Spleen (tissue), 11 donors: ENCODE measurements around the gene STX8. TPM values are rescaled to one million over a fixed set of nuclear protein-coding genes. Genes with fewer than 3 reads are reported as not detected.

ENCODE experiments used
- DNase-seq: peaks from one replicate; pipeline ENCODE4 v3.0.0-alpha.2; 2020
- H3K27ac ChIP-seq, 8 donors: fragments of 200-600 bp; sonication (generic) in 7 of 8; 1 replicate in 4 of 8; 2 replicates in 4 of 8; pipeline versions ENCODE4 v1.5.0 to v1.8.0; 2016 to 2021; ENCODE audit warnings: inconsistent platforms in 4 of 8, mild to moderate bottlenecking in 4 of 8, moderate library complexity in 1 of 8
- H3K27me3 ChIP-seq, 7 donors: fragments of 200-600 bp; sonication (generic) in 6 of 7; replicated peaks in 1 of 7; 1 replicate in 4 of 7; 2 replicates in 3 of 7; pipeline versions ENCODE4 v1.5.0 to v1.8.0; 2016 to 2021; ENCODE audit warnings: inconsistent platforms in 3 of 7, mild to moderate bottlenecking in 1 of 7
- H3K36me3 ChIP-seq, 6 donors: fragments of 200-600 bp; sonication (generic) in 5 of 6; 1 replicate in 4 of 6; 2 replicates in 2 of 6; pipeline versions ENCODE4 v1.5.0 to v1.8.0; 2016 to 2021; ENCODE audit warnings: inconsistent platforms in 2 of 6
- H3K4me1 ChIP-seq, 6 donors: fragments of 200-600 bp; sonication (generic) in 5 of 6; 1 replicate in 3 of 6; 2 replicates in 3 of 6; pipeline versions ENCODE4 v1.5.0 to v1.8.0; 2016 to 2021; ENCODE audit warnings: inconsistent platforms in 3 of 6
- H3K4me3 ChIP-seq, 8 donors: fragments of 200-600 bp; sonication (generic) in 7 of 8; 1 replicate in 4 of 8; 2 replicates in 4 of 8; pipeline versions ENCODE4 v1.5.0 to v1.8.0; 2016 to 2021; ENCODE audit warnings: inconsistent platforms in 4 of 8, mild to moderate bottlenecking in 4 of 8, moderate library complexity in 2 of 8
- H3K9me3 ChIP-seq, 8 donors: fragments of 200-600 bp; sonication (generic) in 7 of 8; 1 replicate in 4 of 8; 2 replicates in 4 of 8; pipeline versions ENCODE4 v1.5.0 to v1.8.0; 2016 to 2021; ENCODE audit warnings: inconsistent platforms in 4 of 8
- CTCF ChIP-seq, 11 experiments: fragments of 200-600 bp in 7 of 11; fragments of 450-650 bp in 4 of 11; sonication (generic) in 4 of 11; IDR thresholded peaks in 8 of 11; conservative IDR thresholded peaks in 3 of 11; 1 replicate in 7 of 11; 2 replicates in 4 of 11; pipeline versions ENCODE4 v1.4.0 to v1.8.0; 2016 to 2021; ENCODE audit warnings: antibody characterized with exemption in 11 of 11, inconsistent platforms in 4 of 11, mild to moderate bottlenecking in 1 of 11
- POLR2A ChIP-seq, 3 donors: fragments of 450-650 bp; IDR thresholded peaks; one replicate each; pipeline ENCODE4 v1.5.1; 2017; ENCODE audit warnings: antibody characterized with exemption in 3 of 3, mild to moderate bottlenecking in 1 of 3
- POLR2AphosphoS5 ChIP-seq, 3 donors: sonication (generic); formaldehyde crosslinking; IDR thresholded peaks; one replicate each; pipeline ENCODE4 v1.5.1; 2017; ENCODE audit warnings: antibody characterized with exemption in 3 of 3
- WGBS, 5 donors: extraction: QIAGEN DNeasy Blood & Tissue Kit in 3 of 5; methylation state at CpG; one replicate each; pipeline versions ENCODE4 v1.1.5 to v1.1.7; 2013 to 2018; 5-methylcytosine and 5-hydroxymethylcytosine counted together
- intact Hi-C: fragments of 100-400 bp; cut with DNase I; formaldehyde crosslinking; loops from one replicate; pipeline ENCODE4 v1.15.0; 2023; ENCODE audit warnings: low total_unique reads
- polyA plus RNA-seq, 3 donors: library from polyadenylated mRNA; stranded (reverse); fragments of 200-250 nt; gene quantifications; one replicate each; pipeline ENCODE4 v1.2.1, GENCODE V29; 2013
- total RNA-seq, 7 donors: library from RNA; depleted of rRNA in 3 of 7; stranded (reverse); fragments of >200 nt in 3 of 7; fragmentation: NEBNext Ultra II Directional in 4 of 7; extraction: Animal tissue kit (Norgen Biotek cat#: 25700) in 4 of 7; gene quantifications; one replicate each; pipeline versions ENCODE4 v1.1.0 to v1.2.1, GENCODE V29; 2016 to 2021
- donor health status: healthy with polysubstance abuse.
- donor health status: DM: no; HTN: no; CAD: no; lungs with moderate emphysema.
- donor health status: DM: no; HTN: no; CAD: no.
- donor health status: Bipolar disorder and iron deficiency.
- donor health status: healthy.
- donor health status: DM: no; HTN: no; CAD: no.
- donor health status: DM: yes; HTN: yes; CAD: no.

STX8 gene
- total and polyA plus RNA-seq, 10 donors, result 37.3 to 59.8 (median 48.9) TPM

GRCh38 chr17:9226130-9226793 lies 349.4 kb downstream of the STX8 start:
- WGBS, 5 donors, result 65 to 85% (median 77%) methylated on average over 15 to 34 of the region's 34 CpGs
- DNase-seq, result no peak
- TF ChIP-seq POLR2A (IDR thresholded peaks at IDR 0.05) (no peak), POLR2AphosphoS5 (IDR thresholded peaks at IDR 0.05) (no peak), CTCF (IDR thresholded peaks at IDR 0.05 in 8 of 11, conservative IDR thresholded peaks at IDR 0.05 in 3 of 11) (no peak)
- peaks cover 0 to 3% (median 0%) of the 10 kb centered on the region in 6 donors for H3K4me1 ChIP-seq
- intact Hi-C loops, result no loop called here
- H3K27ac ChIP-seq, result no peak overlapping the region
- no peaks in the 10 kb centered on the region for H3K36me3 ChIP-seq
- no peak overlapping the region for H3K4me3 ChIP-seq
- H3K9me3 ChIP-seq, result no peaks in the 10 kb centered on the region
- peaks cover 0 to 31% (median 0%) of the 10 kb centered on the region in 7 donors for H3K27me3 ChIP-seq

GRCh38 chr17:9225305-9226101 lies 350.1 kb downstream of the STX8 start:
- H3K27me3 ChIP-seq, result peaks cover 0 to 24% (median 0%) of the 10 kb centered on the region in 7 donors
- H3K4me3 ChIP-seq, result no peak overlapping the region
- peak; percentile 58 for DNase-seq
- no peaks in the 10 kb centered on the region for H3K9me3 ChIP-seq
- no peak for TF ChIP-seq POLR2A (IDR thresholded peaks at IDR 0.05)
- TF ChIP-seq POLR2AphosphoS5 (IDR thresholded peaks at IDR 0.05), result no peak
- 76 to 89% (median 80%) methylated on average over 18 to 32 of the region's 32 CpGs for WGBS, 5 donors
- H3K36me3 ChIP-seq, result no peaks in the 10 kb centered on the region
- intact Hi-C loops, result no loop called here
- H3K4me1 ChIP-seq, result peaks cover 0 to 3% (median 0%) of the 10 kb centered on the region in 6 donors
- no peak overlapping the region for H3K27ac ChIP-seq

- 94 to 97% (median 96%) methylated on average over 4 to 7 of the region's 7 CpGs for WGBS, 5 donors
Measured at GRCh38 chr17:9224485-9224884, 351.1 kb downstream of the STX8 start.

GRCh38 chr17:9223531-9223930 lies 352.1 kb downstream of the STX8 start:
- Histone ChIP-seq H3K27ac (no peak overlapping the region), H3K9me3 (no peaks in the 10 kb centered on the region), H3K4me1 (peaks cover 0 to 3% (median 0%) of the 10 kb centered on the region in 6 donors), H3K27me3 (peaks cover 0 to 19% (median 0%) of the 10 kb centered on the region in 7 donors), H3K4me3 (no peak overlapping the region), H3K36me3 (no peaks in the 10 kb centered on the region)
- no peak for TF ChIP-seq CTCF (IDR thresholded peaks at IDR 0.05 in 8 of 11, conservative IDR thresholded peaks at IDR 0.05 in 3 of 11)
- DNase-seq, result peak; percentile 48
- WGBS, 5 donors, result 76 to 88% (median 85%) methylated on average over 8 of the region's 8 CpGs
- intact Hi-C loops, result no loop called here

More at GRCh38 chr17:9224485-9224884, 351.1 kb downstream of the STX8 start:
- H3K27ac ChIP-seq, result no peak overlapping the region
- intact Hi-C loops, result no loop called here
- no peaks in the 10 kb centered on the region for H3K9me3 ChIP-seq
- no peaks in the 10 kb centered on the region for H3K36me3 ChIP-seq
- DNase-seq, result peak; percentile 44
- no peak for TF ChIP-seq POLR2A (IDR thresholded peaks at IDR 0.05)
- TF ChIP-seq POLR2AphosphoS5 (IDR thresholded peaks at IDR 0.05), result no peak
- no peak for TF ChIP-seq CTCF (IDR thresholded peaks at IDR 0.05 in 8 of 11, conservative IDR thresholded peaks at IDR 0.05 in 3 of 11)
- H3K27me3 ChIP-seq, result peaks cover 0 to 17% (median 0%) of the 10 kb centered on the region in 7 donors
- H3K4me1 ChIP-seq, result peaks cover 0 to 3% (median 0%) of the 10 kb centered on the region in 6 donors
- no peak overlapping the region for H3K4me3 ChIP-seq
